Panc1 (cell line): Measurements from ENCODE around the gene LAMA5. TPM values are rescaled to one million over a fixed set of nuclear protein-coding genes. Genes with fewer than 3 reads are reported as not detected.

Experiments
- ATAC-seq: fragments of 200-7000 bp; cut with Tn5 transposase; 2 replicates; pipeline ENCODE4 v1.9.1; 2020; ENCODE audit warnings: mild to moderate bottlenecking, moderate library complexity
- BruUV-seq: library from RNA; stranded (reverse); fragments of 400-500 nt; replicated peaks from 2 replicates; lab custom pipeline; 2021; lab: Mats Ljungman, UMichigan
- CTCF ChIA-PET: fragments of 300-600 bp; sonication (Branson Sonifier 250); formaldehyde crosslinking; loops from one replicate; lab custom pipeline; 2022; ENCODE audit warnings: antibody characterized with exemption; lab: Charles Lee
- POLR2A ChIA-PET: fragments of 300-600 bp; sonication (Branson Sonifier 250); formaldehyde crosslinking; loops from one replicate; lab custom pipeline; 2022; ENCODE audit warnings: antibody characterized with exemption; lab: Charles Lee
- DNase-seq: peaks from one replicate; pipeline ENCODE4 v3.0.0-alpha.2; 2010; ENCODE audit warnings: low read depth, low spot score
- H3K27ac ChIP-seq: 2 replicates; pipeline ENCODE4 v1.5.1; 2011; ENCODE audit warnings: mild to moderate bottlenecking, low read length, inconsistent platforms
- H3K27me3 ChIP-seq: fragments of 200-500 bp; sonication (Bioruptor generic); 2 replicates; pipeline ENCODE4 v1.6.0; 2014; ENCODE audit warnings: low read length, inconsistent platforms; ENCODE audit not compliant: control insufficient read depth, insufficient read depth
- H3K36me3 ChIP-seq: fragments of 200-500 bp; sonication (Bioruptor generic); 2 replicates; pipeline ENCODE4 v1.5.1; 2014; ENCODE audit warnings: inconsistent platforms, mild to moderate bottlenecking, low read length, moderate library complexity; ENCODE audit not compliant: control insufficient read depth, insufficient read depth
- H3K4me1 ChIP-seq: 2 replicates; pipeline ENCODE4 v1.5.1; 2011; ENCODE audit warnings: inconsistent platforms, mild to moderate bottlenecking, low read length, moderate library complexity; ENCODE audit not compliant: control insufficient read depth, insufficient read depth
- H3K4me3 ChIP-seq, 2 experiments: 2 replicates each; pipeline ENCODE4 v1.5.1; 2011 to 2012; ENCODE audit warnings: low read depth in 2 of 2, low read length in 2 of 2, mild to moderate bottlenecking in 2 of 2, inconsistent platforms in 1 of 2, moderate library complexity in 1 of 2
- H3K9me3 ChIP-seq: fragments of 200-500 bp; sonication (Bioruptor generic); 2 replicates; pipeline ENCODE4 v1.5.1; 2014; ENCODE audit warnings: low read depth, mild to moderate bottlenecking, inconsistent platforms, low read length, moderate library complexity; ENCODE audit not compliant: control insufficient read depth, insufficient read depth
- POLR2AphosphoS5 ChIP-seq: IDR thresholded peaks from 2 replicates; pipeline ENCODE4 v1.6.1; 2012; ENCODE audit warnings: mild to moderate bottlenecking, low read depth, low read length, moderate library complexity
- SIN3A ChIP-seq: IDR thresholded peaks from 2 replicates; pipeline ENCODE4 v1.6.1; 2012; ENCODE audit warnings: low read depth, mild to moderate bottlenecking, low read length, moderate library complexity, borderline replicate concordance; ENCODE audit not compliant: insufficient read depth
- TCF7L2 ChIP-seq: IDR thresholded peaks from 2 replicates; pipeline ENCODE4 v1.6.1; 2011; ENCODE audit warnings: mild to moderate bottlenecking, low read depth, low read length, inconsistent platforms
- in situ Hi-C: cut with HindIII; loops from 2 replicates; pipeline ENCODE4 v1.10.0; 2016; ENCODE audit warnings: low sequenced_read_pairs, low pct_unique_long_range_greater_than_20kb
- intact Hi-C: fragments of 100-400 bp; cut with micrococcal nuclease; formaldehyde crosslinking; loops from one replicate; pipeline ENCODE4 v1.10.0; 2022; ENCODE audit not compliant: unreplicated experiment
- total RNA-seq: library from RNA; stranded (reverse); gene quantifications from one replicate; pipeline ENCODE4 v1.2.1, GENCODE V29; 2021; ENCODE audit not compliant: unreplicated experiment
- TF ChIP-seq, protein P1 (sequence below), 2 experiments: IDR thresholded peaks; 2 replicates each; pipeline ENCODE4 v1.6.1; 2011 to 2012; ENCODE audit warnings: low read depth in 2 of 2, control low read depth in 1 of 2, low read length in 1 of 2, mild to moderate bottlenecking in 1 of 2, moderate library complexity in 1 of 2; ENCODE audit not compliant: insufficient read depth in 1 of 2
- TF ChIP-seq, protein P2 (sequence below): fragments of 450-650 bp; IDR thresholded peaks from 2 replicates; pipeline ENCODE4 v1.5.1; 2017; ENCODE audit warnings: mild to moderate bottlenecking

The LAMA5 gene
- total RNA-seq, 1 experiment from 2014 or later: 497 TPM

DNA sequence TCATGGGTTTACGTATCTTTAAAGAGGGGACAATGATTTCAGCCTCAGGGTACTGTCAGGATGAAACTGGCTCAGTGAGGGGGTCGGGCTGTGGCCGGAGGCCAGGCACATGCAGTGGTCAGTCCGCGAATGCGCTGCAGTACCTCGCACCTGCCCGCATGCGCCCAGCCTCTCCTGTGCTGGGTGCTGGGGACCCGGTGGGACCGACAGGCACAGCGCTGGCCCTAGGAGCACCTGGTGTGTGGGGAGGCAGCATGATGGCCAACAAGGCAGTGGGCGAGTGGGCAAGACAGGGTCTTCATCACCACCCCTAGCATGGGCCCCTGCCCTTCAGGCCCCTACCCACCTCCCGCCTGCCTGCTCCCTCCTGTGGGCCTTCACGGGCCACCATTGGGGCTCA lies 40.9 kb upstream of the LAMA5 start:
- H3K27ac ChIP-seq: peak overlapping the region; percentile 73
- BruUV-seq: no TSS peak
- DNase-seq (no peak), ATAC-seq (no peak)
- peaks cover 26% of the 10 kb centered on the region for H3K4me1 ChIP-seq
- no peaks in the 10 kb centered on the region for H3K27me3 ChIP-seq
- POLR2A ChIA-PET: no interaction called here
- TF ChIP-seq SIN3A (no peak), POLR2AphosphoS5 (no peak), TCF7L2 (no peak)
- TF ChIP-seq, protein P1, sequence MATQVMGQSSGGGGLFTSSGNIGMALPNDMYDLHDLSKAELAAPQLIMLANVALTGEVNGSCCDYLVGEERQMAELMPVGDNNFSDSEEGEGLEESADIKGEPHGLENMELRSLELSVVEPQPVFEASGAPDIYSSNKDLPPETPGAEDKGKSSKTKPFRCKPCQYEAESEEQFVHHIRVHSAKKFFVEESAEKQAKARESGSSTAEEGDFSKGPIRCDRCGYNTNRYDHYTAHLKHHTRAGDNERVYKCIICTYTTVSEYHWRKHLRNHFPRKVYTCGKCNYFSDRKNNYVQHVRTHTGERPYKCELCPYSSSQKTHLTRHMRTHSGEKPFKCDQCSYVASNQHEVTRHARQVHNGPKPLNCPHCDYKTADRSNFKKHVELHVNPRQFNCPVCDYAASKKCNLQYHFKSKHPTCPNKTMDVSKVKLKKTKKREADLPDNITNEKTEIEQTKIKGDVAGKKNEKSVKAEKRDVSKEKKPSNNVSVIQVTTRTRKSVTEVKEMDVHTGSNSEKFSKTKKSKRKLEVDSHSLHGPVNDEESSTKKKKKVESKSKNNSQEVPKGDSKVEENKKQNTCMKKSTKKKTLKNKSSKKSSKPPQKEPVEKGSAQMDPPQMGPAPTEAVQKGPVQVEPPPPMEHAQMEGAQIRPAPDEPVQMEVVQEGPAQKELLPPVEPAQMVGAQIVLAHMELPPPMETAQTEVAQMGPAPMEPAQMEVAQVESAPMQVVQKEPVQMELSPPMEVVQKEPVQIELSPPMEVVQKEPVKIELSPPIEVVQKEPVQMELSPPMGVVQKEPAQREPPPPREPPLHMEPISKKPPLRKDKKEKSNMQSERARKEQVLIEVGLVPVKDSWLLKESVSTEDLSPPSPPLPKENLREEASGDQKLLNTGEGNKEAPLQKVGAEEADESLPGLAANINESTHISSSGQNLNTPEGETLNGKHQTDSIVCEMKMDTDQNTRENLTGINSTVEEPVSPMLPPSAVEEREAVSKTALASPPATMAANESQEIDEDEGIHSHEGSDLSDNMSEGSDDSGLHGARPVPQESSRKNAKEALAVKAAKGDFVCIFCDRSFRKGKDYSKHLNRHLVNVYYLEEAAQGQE (IDR thresholded peaks at IDR 0.05; ENCODE audit: insufficient read depth in 1 of 2, low read depth in 2 of 2, low read length in 1 of 2): no peak
- TF ChIP-seq, protein P2, sequence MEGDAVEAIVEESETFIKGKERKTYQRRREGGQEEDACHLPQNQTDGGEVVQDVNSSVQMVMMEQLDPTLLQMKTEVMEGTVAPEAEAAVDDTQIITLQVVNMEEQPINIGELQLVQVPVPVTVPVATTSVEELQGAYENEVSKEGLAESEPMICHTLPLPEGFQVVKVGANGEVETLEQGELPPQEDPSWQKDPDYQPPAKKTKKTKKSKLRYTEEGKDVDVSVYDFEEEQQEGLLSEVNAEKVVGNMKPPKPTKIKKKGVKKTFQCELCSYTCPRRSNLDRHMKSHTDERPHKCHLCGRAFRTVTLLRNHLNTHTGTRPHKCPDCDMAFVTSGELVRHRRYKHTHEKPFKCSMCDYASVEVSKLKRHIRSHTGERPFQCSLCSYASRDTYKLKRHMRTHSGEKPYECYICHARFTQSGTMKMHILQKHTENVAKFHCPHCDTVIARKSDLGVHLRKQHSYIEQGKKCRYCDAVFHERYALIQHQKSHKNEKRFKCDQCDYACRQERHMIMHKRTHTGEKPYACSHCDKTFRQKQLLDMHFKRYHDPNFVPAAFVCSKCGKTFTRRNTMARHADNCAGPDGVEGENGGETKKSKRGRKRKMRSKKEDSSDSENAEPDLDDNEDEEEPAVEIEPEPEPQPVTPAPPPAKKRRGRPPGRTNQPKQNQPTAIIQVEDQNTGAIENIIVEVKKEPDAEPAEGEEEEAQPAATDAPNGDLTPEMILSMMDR: no peak
- in situ Hi-C loops: no loop called here
- H3K36me3 ChIP-seq: no peaks in the 10 kb centered on the region
- H3K4me3 ChIP-seq: no peak overlapping the region
- CTCF ChIA-PET: no interaction called here
- intact Hi-C loops: no loop called here
- no peaks in the 10 kb centered on the region for H3K9me3 ChIP-seq

DNA sequence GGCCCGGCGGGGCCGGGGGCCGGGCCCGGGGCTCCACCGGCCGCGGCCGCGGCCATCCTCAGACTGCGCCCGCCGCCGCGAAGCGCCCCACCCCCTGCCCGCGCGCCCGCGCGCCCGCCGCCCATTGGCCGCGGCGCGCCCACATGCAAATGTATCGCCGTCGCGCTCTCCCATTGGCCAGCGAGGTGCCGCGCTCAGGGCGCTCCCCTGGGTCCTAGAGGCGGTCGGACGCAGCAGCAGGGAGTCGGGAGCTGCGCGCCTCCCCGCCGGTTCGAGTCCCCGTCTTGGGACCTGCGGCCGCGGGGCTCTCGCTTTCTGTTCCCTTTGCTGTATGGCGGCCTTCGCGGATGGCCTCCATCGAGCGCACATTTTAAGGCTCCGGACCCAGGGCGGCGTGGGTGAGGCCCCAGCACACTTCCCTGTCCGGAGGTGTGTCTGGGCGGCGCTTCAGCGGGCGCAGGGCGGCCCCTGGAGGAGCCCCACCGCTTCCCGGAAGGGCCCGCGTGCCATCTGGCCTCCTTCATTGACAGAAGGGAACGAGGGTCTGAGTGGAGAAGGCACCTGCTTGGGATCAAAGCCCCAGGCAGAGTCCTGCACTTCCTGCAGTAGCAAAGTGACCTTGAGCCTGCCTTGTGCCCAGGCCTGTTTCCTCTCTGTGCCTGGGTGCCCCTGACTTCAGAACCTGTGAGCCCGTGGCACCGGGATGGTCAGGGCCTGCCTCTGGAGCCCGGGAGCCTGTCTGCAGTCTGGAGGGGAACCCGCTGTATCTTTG lies 40.3 kb upstream of the LAMA5 start, which contains the start of gene CABLES2:
Gene CABLES2, minus strand, starts transcription at position 65 of the 772 bp plus-strand sequence. Its CDS starts 9 bp downstream, at position 56.
- no TSS peak for BruUV-seq
- ATAC-seq (peak; percentile 90), DNase-seq (peak; percentile 51)
- TF ChIP-seq TCF7L2 (no peak; the same call in 1 of the 2 replicates), POLR2AphosphoS5 (no peak), SIN3A (peak; percentile 51; the same call in 1 of the 2 replicates)
- TF ChIP-seq, protein P1 (IDR thresholded peaks at IDR 0.05; ENCODE audit: insufficient read depth in 1 of 2, low read depth in 2 of 2, low read length in 1 of 2): 0 out of 4 replicates have a peak, but pooled peaks of 1 of the 2 experiments have one; percentile 61
- TF ChIP-seq, protein P2: no peak; the same call in 1 of the 2 replicates
- Histone ChIP-seq H3K4me3 (peak within 1 kb of the TSS; percentile 63 to 64), H3K9me3 (no peaks in the 10 kb centered on the region), H3K27me3 (no peaks in the 10 kb centered on the region), H3K4me1 (peaks cover 26% of the 10 kb centered on the region), H3K36me3 (no peaks in the 10 kb centered on the region), H3K27ac (peak within 1 kb of the TSS; percentile 73)
- in situ Hi-C loops (no loop called here), intact Hi-C loops (no loop called here)
- ChIA-PET CTCF (no interaction called here), POLR2A (no interaction called here)
